GM19324 (cell line): ENCODE measurements around the gene PCDHGA7.
"Not testable (repeated sequence)": the region's sequence is repeated elsewhere in the genome, so short reads cannot be mapped to it uniquely, and the experiment has no call there.

ENCODE experiments used
- ATAC-seq: cut with Tn5 transposase; IDR thresholded peaks from one replicate; pipeline ENCODE4 v1.9.1; 2021; ENCODE audit warnings: mild to moderate bottlenecking, moderate library complexity; ENCODE audit not compliant: unreplicated experiment, low FRiP score

PCDHGA7 gene

GRCh38 chr5:141397756-141398551 is 15.4 kb downstream of the PCDHGA7 start, which contains the start of gene PCDHGB5:
PCDHGB5 (plus strand) TSS chr5:141397947; CDS start chr5:141398128, 181 bp downstream.
- ATAC-seq: not testable (repeated sequence)

GRCh38 chr5:141398608-141399007 is 16.1 kb downstream of the PCDHGA7 start:
- ATAC-seq: no peak

DNA sequence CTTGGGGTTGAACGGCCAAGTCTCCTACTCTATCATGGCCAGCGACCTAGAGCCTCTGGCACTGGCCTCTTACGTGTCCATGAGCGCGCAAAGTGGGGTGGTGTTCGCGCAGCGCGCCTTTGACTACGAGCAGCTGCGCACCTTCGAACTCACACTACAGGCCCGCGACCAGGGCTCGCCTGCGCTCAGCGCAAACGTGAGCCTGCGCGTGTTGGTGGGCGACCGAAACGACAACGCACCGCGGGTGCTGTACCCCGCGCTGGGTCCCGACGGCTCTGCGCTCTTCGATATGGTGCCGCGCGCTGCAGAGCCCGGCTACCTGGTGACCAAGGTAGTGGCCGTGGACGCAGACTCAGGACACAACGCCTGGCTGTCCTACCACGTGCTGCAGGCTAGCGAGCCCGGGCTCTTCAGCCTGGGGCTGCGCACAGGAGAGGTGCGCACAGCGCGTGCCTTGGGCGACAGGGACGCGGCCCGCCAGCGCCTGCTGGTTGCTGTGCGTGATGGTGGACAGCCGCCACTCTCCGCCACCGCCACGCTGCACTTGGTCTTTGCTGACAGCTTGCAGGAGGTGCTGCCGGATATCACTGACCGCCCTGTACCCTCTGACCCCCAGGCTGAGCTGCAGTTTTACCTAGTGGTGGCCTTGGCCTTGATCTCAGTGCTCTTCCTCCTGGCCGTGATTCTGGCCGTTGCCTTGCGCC is 17.2 kb downstream of the PCDHGA7 start:
- no peak for ATAC-seq

DNA sequence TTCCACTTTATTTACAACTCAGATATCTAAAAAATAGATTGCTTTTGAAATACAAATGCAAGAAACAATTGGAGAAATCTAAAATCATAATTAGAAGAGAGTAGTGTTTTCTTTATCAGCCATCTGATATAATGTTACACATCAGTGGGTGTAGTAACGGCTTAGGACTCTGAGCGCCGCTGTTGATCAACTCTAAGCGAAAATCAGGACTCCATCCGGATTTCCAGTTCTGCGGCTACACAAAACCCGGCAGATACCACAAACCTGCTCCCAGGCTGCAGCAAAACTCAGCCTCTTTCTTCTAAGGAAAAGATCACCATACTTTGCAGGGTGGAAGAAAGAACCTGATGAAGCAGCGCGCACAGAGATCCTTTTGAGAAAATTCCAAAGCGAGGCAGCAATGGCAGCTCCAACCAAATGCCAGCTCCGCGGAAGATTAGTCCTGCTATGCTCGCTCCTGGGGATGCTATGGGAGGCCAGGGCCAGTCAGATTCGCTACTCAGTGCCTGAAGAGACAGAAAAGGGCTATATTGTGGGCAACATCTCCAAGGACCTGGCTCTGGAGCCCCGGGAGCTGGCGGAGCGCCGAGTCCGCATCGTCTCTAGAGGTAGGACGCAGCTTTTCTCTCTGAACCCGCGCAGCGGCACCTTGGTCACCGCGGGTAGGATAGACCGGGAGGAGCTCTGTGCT is 20.2 kb downstream of the PCDHGA7 start, which contains the start of gene PCDHGA9:
PCDHGA9 (plus strand) TSS at position 226 of the 691 bp plus-strand sequence; CDS start at position 401, 175 bp downstream.
- no peak for ATAC-seq

DNA sequence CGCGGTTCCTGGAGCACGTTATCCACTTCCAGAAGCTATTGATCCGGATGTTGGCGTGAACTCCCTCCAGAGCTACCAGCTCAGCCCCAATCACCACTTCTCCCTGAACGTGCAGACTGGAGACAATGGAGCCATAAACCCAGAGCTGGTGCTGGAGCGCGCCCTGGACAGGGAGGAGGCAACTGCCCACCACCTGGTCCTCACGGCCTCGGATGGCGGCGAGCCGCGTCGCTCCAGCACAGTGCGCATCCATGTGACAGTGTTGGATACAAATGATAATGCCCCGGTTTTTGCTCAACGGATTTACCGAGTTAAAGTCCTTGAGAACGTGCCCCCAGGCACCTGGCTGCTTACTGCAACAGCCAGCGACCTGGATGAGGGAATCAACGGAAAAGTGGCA is 20.8 kb downstream of the PCDHGA7 start:
- no peak for ATAC-seq

- ATAC-seq: not testable (repeated sequence)
Measured at GRCh38 chr5:141407790-141408505, 25.4 kb downstream of the PCDHGA7 start, which contains the start of gene PCDHGB6. PCDHGB6 (plus strand) TSS chr5:141408021; CDS start chr5:141408203, 182 bp downstream.

DNA sequence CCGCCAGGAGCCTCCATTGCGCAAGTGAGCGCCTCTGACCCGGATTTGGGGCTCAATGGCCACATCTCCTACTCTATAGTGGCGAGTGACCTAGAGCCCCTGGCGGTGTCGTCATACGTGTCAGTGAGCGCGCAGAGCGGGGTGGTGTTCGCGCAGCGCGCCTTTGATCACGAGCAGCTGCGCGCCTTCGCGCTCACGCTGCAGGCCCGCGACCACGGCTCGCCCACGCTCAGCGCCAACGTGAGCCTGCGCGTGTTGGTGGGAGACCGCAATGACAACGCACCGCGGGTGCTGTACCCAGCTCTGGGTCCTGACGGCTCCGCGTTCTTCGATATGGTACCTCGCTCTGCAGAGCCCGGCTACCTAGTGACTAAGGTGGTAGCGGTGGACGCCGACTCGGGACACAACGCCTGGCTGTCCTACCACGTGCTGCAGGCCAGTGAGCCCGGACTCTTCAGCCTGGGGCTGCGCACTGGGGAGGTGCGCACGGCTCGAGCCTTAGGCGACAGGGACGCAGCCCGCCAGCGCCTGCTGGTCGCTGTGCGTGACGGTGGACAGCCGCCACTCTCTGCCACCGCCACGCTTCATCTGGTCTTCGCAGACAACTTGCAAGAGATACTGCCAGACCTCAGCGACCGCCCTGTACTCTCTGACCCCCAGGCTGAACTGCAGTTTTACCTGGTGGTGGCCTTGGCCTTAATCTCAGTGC is 27.2 kb downstream of the PCDHGA7 start:
- no peak for ATAC-seq

DNA sequence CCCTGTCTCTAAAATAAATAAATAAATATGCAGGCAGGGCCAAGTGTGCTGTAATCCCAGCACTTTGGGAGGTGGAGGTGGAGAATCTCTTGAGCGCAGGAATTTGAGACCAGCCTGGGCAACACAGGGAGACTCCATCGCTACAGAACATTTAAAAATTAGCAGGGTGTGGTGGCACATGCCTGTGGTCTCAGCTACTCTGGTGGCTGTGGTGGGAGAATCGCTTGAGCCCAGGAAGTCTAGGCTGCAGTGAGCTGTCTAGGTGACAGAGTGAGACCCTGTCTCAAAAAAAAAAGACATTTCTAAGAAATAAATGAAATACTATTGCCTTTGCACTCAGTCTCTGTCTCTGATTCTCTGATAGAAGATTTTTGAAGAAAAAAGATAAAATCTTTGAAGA is 29.0 kb downstream of the PCDHGA7 start:
- no peak for ATAC-seq

GRCh38 chr5:141412854-141413539 is 30.5 kb downstream of the PCDHGA7 start, which contains the start of gene PCDHGA10:
PCDHGA10 (plus strand) TSS chr5:141412987; CDS start chr5:141413176, 189 bp downstream.
- peak; percentile 64 for ATAC-seq

GRCh38 chr5:141413540-141414069 is 31.1 kb downstream of the PCDHGA7 start:
- no peak for ATAC-seq

DNA sequence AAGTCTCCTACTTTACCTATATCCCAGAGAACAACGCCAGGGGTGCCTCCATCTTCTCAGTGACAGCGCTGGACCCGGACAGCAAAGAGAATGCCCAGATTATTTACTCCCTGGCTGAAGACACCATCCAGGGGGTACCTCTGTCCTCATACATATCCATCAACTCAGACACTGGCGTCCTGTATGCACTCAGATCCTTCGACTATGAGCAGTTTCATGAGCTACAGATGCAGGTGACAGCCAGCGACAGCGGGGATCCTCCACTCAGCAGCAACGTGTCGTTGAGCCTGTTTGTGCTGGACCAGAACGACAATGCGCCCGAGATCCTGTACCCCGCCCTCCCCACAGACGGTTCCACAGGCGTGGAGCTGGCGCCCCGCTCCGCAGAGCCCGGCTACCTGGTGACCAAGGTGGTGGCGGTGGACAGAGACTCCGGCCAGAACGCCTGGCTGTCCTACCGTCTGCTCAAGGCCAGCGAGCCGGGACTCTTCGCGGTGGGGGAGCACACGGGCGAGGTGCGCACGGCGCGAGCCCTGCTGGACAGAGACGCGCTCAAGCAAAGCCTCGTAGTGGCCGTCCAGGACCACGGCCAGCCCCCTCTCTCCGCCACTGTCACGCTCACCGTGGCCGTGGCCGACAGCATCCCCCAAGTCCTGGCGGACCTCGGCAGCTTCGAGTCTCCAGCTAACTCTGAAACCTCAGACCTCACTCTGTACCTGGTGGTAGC is 32.2 kb downstream of the PCDHGA7 start:
- not testable (repeated sequence) for ATAC-seq

- ATAC-seq: not testable (repeated sequence)
Measured at GRCh38 chr5:141415275-141415618, 32.7 kb downstream of the PCDHGA7 start.

- peak; percentile 80 for ATAC-seq
Measured at GRCh38 chr5:141417494-141418172, 35.1 kb downstream of the PCDHGA7 start, which contains the start of gene PCDHGB7. PCDHGB7 (plus strand) TSS chr5:141417677; CDS start chr5:141417860, 183 bp downstream.

DNA sequence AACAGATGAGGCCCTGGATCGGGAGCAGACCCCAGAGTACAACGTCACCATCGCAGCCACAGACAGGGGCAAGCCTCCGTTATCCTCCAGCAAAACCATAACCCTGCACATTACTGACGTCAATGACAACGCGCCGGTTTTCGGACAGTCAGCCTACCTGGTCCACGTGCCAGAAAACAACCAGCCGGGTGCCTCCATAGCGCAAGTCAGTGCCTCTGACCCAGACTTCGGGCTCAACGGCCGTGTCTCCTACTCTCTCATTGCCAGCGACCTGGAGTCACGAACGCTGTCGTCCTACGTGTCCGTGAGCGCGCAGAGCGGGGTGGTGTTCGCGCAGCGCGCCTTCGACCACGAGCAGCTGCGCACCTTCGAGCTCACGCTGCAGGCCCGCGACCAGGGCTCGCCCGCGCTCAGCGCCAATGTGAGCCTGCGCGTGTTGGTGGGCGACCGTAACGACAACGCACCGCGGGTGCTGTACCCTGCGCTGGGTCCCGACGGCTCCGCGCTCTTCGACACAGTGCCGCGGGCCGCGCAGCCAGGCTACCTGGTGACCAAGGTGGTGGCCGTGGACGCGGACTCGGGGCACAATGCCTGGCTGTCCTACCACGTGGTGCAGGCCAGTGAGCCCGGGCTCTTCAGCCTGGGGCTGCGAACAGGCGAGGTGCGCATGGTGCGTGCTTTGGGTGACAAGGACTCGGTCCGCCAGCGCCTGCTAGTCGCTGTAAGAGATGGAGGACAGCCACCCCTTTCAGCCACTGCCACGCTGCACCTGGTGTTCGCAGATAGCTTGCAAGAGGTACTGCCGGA is 36.7 kb downstream of the PCDHGA7 start:
- ATAC-seq: no peak

DNA sequence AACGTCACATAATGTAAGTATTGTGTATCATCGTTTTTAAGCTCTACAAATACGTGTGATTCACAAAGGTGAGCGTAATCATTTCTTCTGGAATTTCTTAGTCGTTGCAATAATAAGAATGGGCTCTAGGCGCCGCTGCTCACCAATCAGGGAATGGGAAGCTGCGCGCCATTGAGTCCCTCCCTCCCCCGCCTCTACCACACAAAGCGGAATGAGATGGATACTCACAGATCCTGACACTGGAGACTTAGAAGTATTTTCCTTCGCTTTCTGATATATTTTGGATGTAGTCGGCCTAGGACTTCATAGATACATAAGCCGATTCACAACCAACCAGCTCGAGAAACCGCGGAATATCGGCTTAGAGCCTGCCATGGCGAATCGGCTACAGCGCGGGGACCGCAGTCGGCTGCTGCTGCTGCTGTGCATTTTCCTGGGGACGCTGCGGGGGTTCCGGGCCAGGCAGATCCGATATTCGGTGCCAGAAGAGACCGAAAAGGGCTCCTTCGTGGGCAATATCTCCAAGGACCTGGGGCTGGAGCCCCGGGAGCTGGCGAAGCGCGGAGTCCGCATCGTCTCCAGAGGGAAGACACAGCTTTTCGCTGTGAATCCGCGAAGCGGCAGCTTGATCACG is 38.4 kb downstream of the PCDHGA7 start, which contains the start of gene PCDHGA11:
PCDHGA11 (plus strand) TSS at position 197 of the 634 bp plus-strand sequence; CDS start at position 374, 177 bp downstream.
- no peak for ATAC-seq

DNA sequence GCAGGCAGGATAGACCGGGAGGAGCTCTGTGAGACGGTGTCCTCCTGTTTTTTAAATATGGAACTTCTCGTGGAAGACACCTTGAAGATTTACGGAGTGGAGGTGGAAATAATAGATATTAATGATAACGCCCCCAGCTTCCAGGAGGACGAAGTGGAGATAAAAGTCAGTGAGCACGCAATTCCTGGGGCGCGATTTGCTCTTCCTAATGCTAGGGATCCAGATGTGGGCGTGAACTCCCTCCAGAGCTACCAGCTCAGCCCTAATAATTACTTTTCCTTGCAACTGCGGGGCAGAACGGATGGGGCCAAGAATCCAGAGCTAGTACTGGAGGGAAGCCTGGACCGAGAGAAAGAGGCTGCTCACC is 38.9 kb downstream of the PCDHGA7 start:
- no peak for ATAC-seq
